GM15510 (cell line): ENCODE results near the gene SHISA5.

Experiments used
- POLR2A ChIP-seq: IDR thresholded peaks from 3 replicates; pipeline ENCODE4 v1.6.1; 2011; ENCODE audit warnings: borderline replicate concordance; ENCODE audit not compliant: insufficient read length; ENCODE audit errors: extremely low read depth

SHISA5 gene

GRCh38 chr3:48432411-48433371, 71.3 kb downstream of the SHISA5 start:
- no peak for TF ChIP-seq POLR2A

GRCh38 chr3:48431224-48432029, 72.5 kb downstream of the SHISA5 start:
- TF ChIP-seq POLR2A: no peak

GRCh38 chr3:48430708-48431101, 73.3 kb downstream of the SHISA5 start:
- no peak for TF ChIP-seq POLR2A

GRCh38 chr3:48429960-48430707, 73.8 kb downstream of the SHISA5 start, which contains the start of gene PLXNB1:
PLXNB1 (minus strand) TSS chr3:48430086; CDS start chr3:48424611, 5,475 bp downstream.
- no peak for TF ChIP-seq POLR2A

- no peak for TF ChIP-seq POLR2A
These were observed 74.5 kb downstream of the SHISA5 start for GRCh38 chr3:48429317-48429959.

GRCh38 chr3:48428572-48429316, 75.2 kb downstream of the SHISA5 start:
- TF ChIP-seq POLR2A: no peak

- no peak for TF ChIP-seq POLR2A
These were observed 75.8 kb downstream of the SHISA5 start for GRCh38 chr3:48428088-48428571.

- no peak for TF ChIP-seq POLR2A
These were observed 76.4 kb downstream of the SHISA5 start for GRCh38 chr3:48427630-48427962.

- no peak for TF ChIP-seq POLR2A
These were observed 76.9 kb downstream of the SHISA5 start for GRCh38 chr3:48426944-48427629.

- no peak for TF ChIP-seq POLR2A
These were observed 77.5 kb downstream of the SHISA5 start for GRCh38 chr3:48426401-48426909.

GRCh38 chr3:48425281-48425812, 78.6 kb downstream of the SHISA5 start:
- TF ChIP-seq POLR2A: no peak

- TF ChIP-seq POLR2A: no peak
These were observed 79.9 kb downstream of the SHISA5 start for GRCh38 chr3:48423883-48424695.
